ENCODE data around the gene NDUFB6.

Gene NDUFB6

GRCh38 chr9:32584784-32585183 lies 11.8 kb upstream of the NDUFB6 start:
- TF ChIP-seq, protein P1, sequence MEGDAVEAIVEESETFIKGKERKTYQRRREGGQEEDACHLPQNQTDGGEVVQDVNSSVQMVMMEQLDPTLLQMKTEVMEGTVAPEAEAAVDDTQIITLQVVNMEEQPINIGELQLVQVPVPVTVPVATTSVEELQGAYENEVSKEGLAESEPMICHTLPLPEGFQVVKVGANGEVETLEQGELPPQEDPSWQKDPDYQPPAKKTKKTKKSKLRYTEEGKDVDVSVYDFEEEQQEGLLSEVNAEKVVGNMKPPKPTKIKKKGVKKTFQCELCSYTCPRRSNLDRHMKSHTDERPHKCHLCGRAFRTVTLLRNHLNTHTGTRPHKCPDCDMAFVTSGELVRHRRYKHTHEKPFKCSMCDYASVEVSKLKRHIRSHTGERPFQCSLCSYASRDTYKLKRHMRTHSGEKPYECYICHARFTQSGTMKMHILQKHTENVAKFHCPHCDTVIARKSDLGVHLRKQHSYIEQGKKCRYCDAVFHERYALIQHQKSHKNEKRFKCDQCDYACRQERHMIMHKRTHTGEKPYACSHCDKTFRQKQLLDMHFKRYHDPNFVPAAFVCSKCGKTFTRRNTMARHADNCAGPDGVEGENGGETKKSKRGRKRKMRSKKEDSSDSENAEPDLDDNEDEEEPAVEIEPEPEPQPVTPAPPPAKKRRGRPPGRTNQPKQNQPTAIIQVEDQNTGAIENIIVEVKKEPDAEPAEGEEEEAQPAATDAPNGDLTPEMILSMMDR (IDR thresholded peaks at IDR 0.05; ENCODE audit: insufficient read depth, low read length, poor library complexity, severe bottlenecking) = no peak
- H3K4me3 ChIP-seq (replicated peaks; ENCODE audit: low read depth, low read length) = no peak overlapping the region
- DNase-seq (ENCODE audit: extremely low read depth, insufficient read length) = no peak
- no peaks in the 10 kb centered on the region; the same call in 1 of the 2 replicates for H3K27me3 ChIP-seq (replicated peaks; ENCODE audit: control insufficient read depth, insufficient read depth, low read length)
- no peaks in the 10 kb centered on the region for H3K36me3 ChIP-seq (ENCODE audit: control insufficient read depth, insufficient read depth, low read length)

DNA sequence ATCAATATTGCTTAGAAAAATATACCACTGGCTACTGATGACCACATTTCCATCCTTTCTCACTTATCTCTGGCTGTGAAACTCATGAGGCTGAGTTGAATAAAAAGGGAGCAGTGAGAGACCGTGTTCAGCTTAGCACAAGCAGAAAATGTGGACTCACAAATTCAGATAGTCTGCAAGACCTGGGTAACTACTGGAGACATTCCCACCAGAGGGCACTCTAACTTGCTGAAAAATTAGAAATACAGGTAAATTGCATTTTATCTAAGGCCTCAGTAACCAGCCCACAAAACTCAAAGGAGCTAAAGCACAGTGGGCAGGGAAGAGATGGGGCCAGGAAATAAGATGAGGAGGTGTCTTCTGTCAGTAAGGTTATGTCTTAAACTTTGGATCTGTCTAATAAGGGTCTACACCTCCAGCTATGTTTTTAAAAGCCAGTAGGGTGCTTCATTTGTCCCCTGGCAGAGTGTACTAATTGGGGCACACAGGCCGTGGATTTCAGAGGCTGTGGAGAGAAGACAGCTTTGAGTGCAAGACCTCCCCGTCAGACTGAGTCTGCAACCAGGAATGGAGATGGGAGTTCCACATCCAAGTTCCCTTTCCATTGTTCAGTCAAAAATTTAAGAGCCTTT lies 8.7 kb upstream of the NDUFB6 start:
- Histone ChIP-seq H3K4me3 (replicated peaks; ENCODE audit: low read depth, low read length) (no peak overlapping the region), H3K36me3 (ENCODE audit: control insufficient read depth, insufficient read depth, low read length) (no peaks in the 10 kb centered on the region), H3K27me3 (replicated peaks; ENCODE audit: control insufficient read depth, insufficient read depth, low read length) (no peaks in the 10 kb centered on the region; the same call in 1 of the 2 replicates)
- TF ChIP-seq, protein P1 (IDR thresholded peaks at IDR 0.05; ENCODE audit: insufficient read depth, low read length, poor library complexity, severe bottlenecking) = peak; percentile 64
- DNase-seq (ENCODE audit: extremely low read depth, insufficient read length) = no peak

DNA sequence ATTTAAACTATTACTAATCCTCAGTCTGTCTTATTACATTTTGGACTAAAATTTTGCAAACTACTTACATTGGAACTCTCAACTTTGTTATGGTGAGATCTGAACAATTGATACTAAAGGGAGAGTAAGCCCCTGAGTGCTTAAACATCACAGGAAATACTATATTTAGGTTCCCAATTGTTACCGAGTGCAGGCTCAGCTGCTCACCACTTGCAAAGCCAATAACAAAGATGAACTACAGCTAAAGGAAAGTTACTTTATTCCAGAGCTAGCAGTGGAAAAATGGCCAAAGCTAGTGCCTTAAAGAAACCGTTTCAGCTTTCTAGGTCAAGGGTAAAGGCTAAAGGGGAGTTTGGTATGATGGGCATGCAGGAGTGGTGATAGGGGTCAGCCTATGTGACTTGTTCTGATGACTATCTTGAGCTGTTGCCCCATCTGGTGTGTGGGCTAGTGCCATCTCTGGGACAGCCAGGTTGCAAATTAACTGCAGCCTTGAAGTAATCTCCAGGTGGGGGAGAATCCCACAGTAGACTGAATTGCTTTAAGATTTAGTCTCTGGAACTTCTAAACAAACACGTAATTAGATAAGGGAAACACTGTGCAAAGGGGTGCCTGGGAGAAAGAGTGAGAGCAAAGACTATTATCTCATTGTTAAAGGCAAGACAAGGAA lies 7.8 kb upstream of the NDUFB6 start:
- Histone ChIP-seq H3K27me3 (replicated peaks; ENCODE audit: control insufficient read depth, insufficient read depth, low read length) (no peaks in the 10 kb centered on the region; the same call in 1 of the 2 replicates), H3K36me3 (ENCODE audit: control insufficient read depth, insufficient read depth, low read length) (no peaks in the 10 kb centered on the region), H3K4me3 (replicated peaks; ENCODE audit: low read depth, low read length) (no peak overlapping the region)
- TF ChIP-seq, protein P1 (IDR thresholded peaks at IDR 0.05; ENCODE audit: insufficient read depth, low read length, poor library complexity, severe bottlenecking) = no peak
- DNase-seq (ENCODE audit: extremely low read depth, insufficient read length) = no peak

- Histone ChIP-seq H3K4me3 (replicated peaks; ENCODE audit: low read depth, low read length) (no peak overlapping the region), H3K27me3 (replicated peaks; ENCODE audit: control insufficient read depth, insufficient read depth, low read length) (no peaks in the 10 kb centered on the region; the same call in 1 of the 2 replicates)
- DNase-seq (ENCODE audit: extremely low read depth, insufficient read length) = no peak
Observed at GRCh38 chr9:32579706-32580331, 6.9 kb upstream of the NDUFB6 start.

DNA sequence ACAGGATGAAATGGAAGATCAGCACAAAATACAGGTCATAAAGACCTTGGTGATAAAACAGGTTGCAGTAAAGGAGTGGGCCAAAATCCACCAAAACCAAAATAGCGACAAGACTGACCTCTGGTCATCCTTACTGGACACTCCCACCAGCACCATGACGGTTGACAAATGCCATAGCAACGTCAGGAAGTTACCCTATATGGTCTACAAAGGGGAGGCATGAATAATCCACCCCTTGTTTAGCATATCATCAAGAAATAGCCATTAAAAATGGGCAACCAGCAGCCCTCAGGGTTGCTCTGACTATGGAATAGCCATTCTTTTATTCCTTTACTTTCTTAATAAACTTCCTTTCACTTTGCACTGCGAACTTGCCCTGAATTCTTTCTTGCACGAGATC lies 6.0 kb upstream of the NDUFB6 start:
- Histone ChIP-seq H3K4me3 (replicated peaks; ENCODE audit: low read depth, low read length) (no peak overlapping the region), H3K27me3 (replicated peaks; ENCODE audit: control insufficient read depth, insufficient read depth, low read length) (no peaks in the 10 kb centered on the region; the same call in 1 of the 2 replicates), H3K36me3 (ENCODE audit: control insufficient read depth, insufficient read depth, low read length) (no peaks in the 10 kb centered on the region)
- DNase-seq (ENCODE audit: extremely low read depth, insufficient read length) = no peak
- TF ChIP-seq, protein P1 (IDR thresholded peaks at IDR 0.05; ENCODE audit: insufficient read depth, low read length, poor library complexity, severe bottlenecking) = no peak

More at GRCh38 chr9:32579706-32580331, 6.9 kb upstream of the NDUFB6 start:
- no peaks in the 10 kb centered on the region for H3K36me3 ChIP-seq (ENCODE audit: control insufficient read depth, insufficient read depth, low read length)
- TF ChIP-seq, protein P1 (IDR thresholded peaks at IDR 0.05; ENCODE audit: insufficient read depth, low read length, poor library complexity, severe bottlenecking) = peak; percentile 94

Data from GM06990 (cell line).